ENCODE measurements around the gene RAB36. TPM values are rescaled to one million over a fixed set of nuclear protein-coding genes. Genes with fewer than 3 reads are reported as not detected.

The RAB36 gene
- total and polyA plus RNA-seq, 9 of the 15 experiments (the other 6 are each of a cell fraction or from before 2014, with no cell fraction given): 0.04 to 0.50 (median 0.08) TPM; not detected in 3

GRCh38 chr22:23184764-23185113 lies 39.5 kb downstream of the RAB36 start:
- no TSS peak for BruUV-seq (replicated peaks)

More at GRCh38 chr22:23184764-23185113, 39.5 kb downstream of the RAB36 start:
- peak overlapping the region in 1 of 2 experiments; percentile 2; a peak in 2 of 4 replicates for H3K9ac ChIP-seq (ENCODE audit: insufficient read depth in 1 of 2, low read depth in 2 of 2, low read length in 2 of 2)
- FAIRE-seq (no peak), ATAC-seq (no peak), DNase-seq (ENCODE audit: extremely low read depth in 1 of 4, low spot score in 3 of 4) (peak in 1 of 4 experiments; percentile 85)
- WGBS (ENCODE audit: insufficient coverage, low coverage, missing lambda C conversion rate): 90% methylated on average over 5 of the region's 5 CpGs
- peaks cover 48% of the 10 kb centered on the region for H3K9me1 ChIP-seq (ENCODE audit: control insufficient read depth, insufficient read depth, low read length)
- H2AFZ ChIP-seq (ENCODE audit: low read depth, low read length): no peak overlapping the region
- H3K4me3 ChIP-seq: no peak overlapping the region
- in situ Hi-C loops (cut with MboI) (no loop called here), intact Hi-C loops (cut with micrococcal nuclease) (no loop called here)
- H3K4me2 ChIP-seq (ENCODE audit: insufficient read depth, low read length): no peak overlapping the region
- H3K27ac ChIP-seq (ENCODE audit: extremely low read depth, low read depth, low read length): no peak overlapping the region
- peaks cover 58 to 61% of the 10 kb centered on the region in 2 experiments for H3K4me1 ChIP-seq (replicated peaks in 1 of 2; ENCODE audit: control insufficient read depth in 2 of 2, insufficient read depth in 2 of 2, low read length in 2 of 2)
- POLR2A ChIA-PET: interaction anchor here (0.6 to 86.5 kb wide), 7 partner anchors 2 to 122 kb away, joined by 3 to 3476 read pairs (median 207); partner anchors contain the start of genes BCR and RAB36
- peaks cover 89% of the 10 kb centered on the region for H3K79me2 ChIP-seq (ENCODE audit: control insufficient read depth, insufficient read depth, low read length)
- peaks cover 67% of the 10 kb centered on the region for H3K36me3 ChIP-seq (ENCODE audit: control insufficient read depth, insufficient read depth, low read length)
- H3K27me3 ChIP-seq (ENCODE audit: control insufficient read depth in 2 of 2, insufficient read depth in 2 of 2, low read length in 2 of 2): no peaks in the 10 kb centered on the region
- TF ChIP-seq ZNF639 (CRISPR knock-in tag; conservative IDR thresholded peaks at IDR 0.05 in 1 of 2, IDR thresholded peaks at IDR 0.05 in 1 of 2) (no peak), E2F1 (CRISPR knock-in tag; IDR thresholded peaks at IDR 0.05) (peak; percentile 38; the same call in 1 of the 2 replicates), NFXL1 (CRISPR knock-in tag; IDR thresholded peaks at IDR 0.05) (no peak)
- peaks cover 60% of the 10 kb centered on the region for H4K20me1 ChIP-seq (replicated peaks; ENCODE audit: control insufficient read depth, insufficient read depth, low read length)
- no peaks in the 10 kb centered on the region for H3K9me3 ChIP-seq (replicated peaks; ENCODE audit: control insufficient read depth, insufficient read depth, low read depth, low read length)
- CTCF ChIA-PET (ENCODE audit: low intra/inter-chr PET ratio): no interaction called here

Data from K562 (cell line).